DND-41 (cell line): ENCODE results near the gene EBNA1BP2.

Experiments
- ATAC-seq: fragments of 200-7000 bp; cut with Tn5 transposase; 3 replicates; pipeline ENCODE4 v1.9.1; 2021; ENCODE audit warnings: low read depth; ENCODE audit not compliant: insufficient read depth
- DNase-seq: peaks from one replicate; pipeline ENCODE4 v3.0.0-alpha.2; 2020
- H2AFZ ChIP-seq: 2 replicates; pipeline ENCODE4 v1.6.0; 2012; ENCODE audit warnings: low read depth, low read length
- H3K27ac ChIP-seq: 2 replicates; pipeline ENCODE4 v1.5.1; 2012; ENCODE audit warnings: low read length, inconsistent platforms
- H3K27me3 ChIP-seq: fragments of 200-600 bp; sonication (generic); 2 replicates; pipeline ENCODE4 v1.6.0; 2012; ENCODE audit warnings: low read length, mild to moderate bottlenecking, inconsistent platforms; ENCODE audit not compliant: insufficient read depth, poor library complexity
- H3K36me3 ChIP-seq: 2 replicates; pipeline ENCODE4 v1.5.1; 2012; ENCODE audit warnings: low read length, inconsistent platforms; ENCODE audit not compliant: insufficient read depth
- H3K4me1 ChIP-seq: 2 replicates; pipeline ENCODE4 v1.5.1; 2012; ENCODE audit warnings: mild to moderate bottlenecking, low read length; ENCODE audit not compliant: insufficient read depth
- H3K4me2 ChIP-seq: 2 replicates; pipeline ENCODE4 v1.6.0; 2012; ENCODE audit warnings: mild to moderate bottlenecking, moderate library complexity, low read length, inconsistent platforms; ENCODE audit not compliant: insufficient read depth
- H3K4me3 ChIP-seq, 2 experiments: fragments of 200-600 bp in 1 of 2; shearing (Covaris generic) in 1 of 2; 2 replicates each; pipeline ENCODE4 v1.5.1; 2012 to 2016; ENCODE audit warnings: inconsistent platforms in 2 of 2, low read length in 2 of 2, mild to moderate bottlenecking in 2 of 2, low read depth in 1 of 2, moderate library complexity in 1 of 2
- H3K79me2 ChIP-seq: 2 replicates; pipeline ENCODE4 v1.6.0; 2012; ENCODE audit warnings: low read length, inconsistent platforms; ENCODE audit not compliant: insufficient read depth
- H3K9ac ChIP-seq: 2 replicates; pipeline ENCODE4 v1.6.0; 2012; ENCODE audit warnings: low read depth, mild to moderate bottlenecking, inconsistent platforms, low read length, moderate library complexity
- H3K9me3 ChIP-seq: 2 replicates; pipeline ENCODE4 v1.5.1; 2012; ENCODE audit warnings: low read length, moderate library complexity, mild to moderate bottlenecking, inconsistent platforms; ENCODE audit not compliant: insufficient read depth, severe bottlenecking
- H4K20me1 ChIP-seq: 2 replicates; pipeline ENCODE4 v1.6.0; 2012; ENCODE audit warnings: low read length; ENCODE audit not compliant: insufficient read depth
- EZH2 ChIP-seq: IDR thresholded peaks from 3 replicates; pipeline ENCODE4 v1.6.1; 2012; ENCODE audit warnings: borderline replicate concordance, low read depth, mild to moderate bottlenecking, moderate library complexity, low read length, inconsistent platforms; ENCODE audit not compliant: severe bottlenecking
- TF ChIP-seq, protein P1 (sequence below): IDR thresholded peaks from 2 replicates; pipeline ENCODE4 v1.5.1; 2012; ENCODE audit warnings: borderline replicate concordance, low read length, moderate library complexity, mild to moderate bottlenecking; ENCODE audit not compliant: poor library complexity, severe bottlenecking; ENCODE audit errors: extremely low read depth

EBNA1BP2 gene

DNA sequence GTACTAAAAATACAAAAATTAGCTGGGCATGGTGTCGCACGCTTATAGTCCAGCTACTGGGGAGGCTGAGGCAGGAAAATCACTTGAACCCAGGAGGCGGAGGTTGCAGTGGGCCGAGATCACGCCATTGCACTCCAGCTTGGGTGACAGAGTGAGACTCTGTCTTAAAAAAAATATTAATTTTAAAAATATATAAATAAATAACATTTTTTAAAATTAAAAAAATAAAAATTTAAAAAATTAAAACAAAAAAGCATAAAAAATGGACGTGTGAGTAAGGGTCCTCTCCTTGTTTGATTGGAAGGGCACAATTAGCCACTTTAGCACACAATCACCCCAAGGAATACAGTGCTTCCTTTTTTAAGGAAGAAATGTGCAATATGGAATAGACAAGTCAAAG, 18.6 kb downstream of the EBNA1BP2 start:
- H3K27me3 ChIP-seq: peaks cover 12% of the 10 kb centered on the region
- no peaks in the 10 kb centered on the region for H4K20me1 ChIP-seq
- no peaks in the 10 kb centered on the region for H3K4me1 ChIP-seq
- TF ChIP-seq EZH2: no peak
- TF ChIP-seq, protein P1, sequence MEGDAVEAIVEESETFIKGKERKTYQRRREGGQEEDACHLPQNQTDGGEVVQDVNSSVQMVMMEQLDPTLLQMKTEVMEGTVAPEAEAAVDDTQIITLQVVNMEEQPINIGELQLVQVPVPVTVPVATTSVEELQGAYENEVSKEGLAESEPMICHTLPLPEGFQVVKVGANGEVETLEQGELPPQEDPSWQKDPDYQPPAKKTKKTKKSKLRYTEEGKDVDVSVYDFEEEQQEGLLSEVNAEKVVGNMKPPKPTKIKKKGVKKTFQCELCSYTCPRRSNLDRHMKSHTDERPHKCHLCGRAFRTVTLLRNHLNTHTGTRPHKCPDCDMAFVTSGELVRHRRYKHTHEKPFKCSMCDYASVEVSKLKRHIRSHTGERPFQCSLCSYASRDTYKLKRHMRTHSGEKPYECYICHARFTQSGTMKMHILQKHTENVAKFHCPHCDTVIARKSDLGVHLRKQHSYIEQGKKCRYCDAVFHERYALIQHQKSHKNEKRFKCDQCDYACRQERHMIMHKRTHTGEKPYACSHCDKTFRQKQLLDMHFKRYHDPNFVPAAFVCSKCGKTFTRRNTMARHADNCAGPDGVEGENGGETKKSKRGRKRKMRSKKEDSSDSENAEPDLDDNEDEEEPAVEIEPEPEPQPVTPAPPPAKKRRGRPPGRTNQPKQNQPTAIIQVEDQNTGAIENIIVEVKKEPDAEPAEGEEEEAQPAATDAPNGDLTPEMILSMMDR: no peak
- DNase-seq (no peak), ATAC-seq (no peak)
- H3K36me3 ChIP-seq: no peaks in the 10 kb centered on the region
- H3K9ac ChIP-seq: no peak overlapping the region
- H3K9me3 ChIP-seq: no peaks in the 10 kb centered on the region
- H3K27ac ChIP-seq: no peak overlapping the region
- H3K79me2 ChIP-seq: no peaks in the 10 kb centered on the region
- no peak overlapping the region for H3K4me2 ChIP-seq
- no peak overlapping the region for H2AFZ ChIP-seq
- H3K4me3 ChIP-seq: no peak overlapping the region

DNA sequence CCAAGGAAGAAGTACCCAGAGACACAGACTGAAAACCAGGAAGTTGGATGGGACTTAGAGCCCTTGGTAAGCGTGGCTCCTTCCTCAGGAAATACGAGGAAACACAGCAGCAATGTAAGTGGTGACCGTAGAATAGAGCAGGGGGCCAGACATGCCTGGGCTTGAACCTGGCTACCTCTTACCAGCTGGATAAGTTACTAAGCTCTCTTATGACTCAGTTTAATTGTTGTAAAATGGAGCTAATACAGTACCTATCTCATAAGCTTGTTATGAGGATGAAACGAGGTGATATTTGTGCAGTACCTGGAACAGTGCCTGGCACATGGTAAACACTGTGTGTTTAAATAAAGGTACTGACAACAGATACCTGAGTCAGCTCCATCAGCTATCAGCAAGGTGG, 19.2 kb downstream of the EBNA1BP2 start:
- no peaks in the 10 kb centered on the region for H3K4me1 ChIP-seq
- no peaks in the 10 kb centered on the region for H3K79me2 ChIP-seq
- H2AFZ ChIP-seq: no peak overlapping the region
- DNase-seq (no peak), ATAC-seq (no peak)
- no peak overlapping the region for H3K27ac ChIP-seq
- H3K36me3 ChIP-seq: no peaks in the 10 kb centered on the region
- no peak overlapping the region for H3K9ac ChIP-seq
- H3K9me3 ChIP-seq: no peaks in the 10 kb centered on the region
- H3K27me3 ChIP-seq: peaks cover 12% of the 10 kb centered on the region
- H3K4me2 ChIP-seq: no peak overlapping the region
- no peak overlapping the region for H3K4me3 ChIP-seq
- no peak for TF ChIP-seq EZH2
- TF ChIP-seq, protein P1: no peak
- no peaks in the 10 kb centered on the region for H4K20me1 ChIP-seq

DNA sequence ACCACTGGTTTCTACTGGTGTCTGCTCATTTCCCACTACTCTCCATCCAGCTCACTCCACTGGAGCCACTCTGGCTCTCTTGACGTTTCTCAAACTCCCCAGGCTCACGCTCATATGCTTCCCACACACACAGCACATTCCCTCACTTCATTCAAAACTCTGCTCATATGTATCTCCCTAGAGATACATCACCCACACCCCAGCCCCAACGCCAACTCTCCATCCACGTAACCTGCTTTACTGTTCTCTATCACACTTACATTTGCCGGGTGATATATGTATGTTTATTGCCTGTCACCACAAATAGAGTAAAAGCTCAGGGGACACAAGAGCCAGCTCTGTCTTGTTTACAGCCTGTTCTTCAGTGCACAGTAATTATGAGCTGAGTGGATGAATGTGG, 22.2 kb downstream of the EBNA1BP2 start:
- ATAC-seq: no peak
- H3K4me2 ChIP-seq: no peak overlapping the region
- H2AFZ ChIP-seq: no peak overlapping the region
- no peaks in the 10 kb centered on the region for H3K9me3 ChIP-seq
- no peak overlapping the region for H3K4me3 ChIP-seq
- no peaks in the 10 kb centered on the region for H4K20me1 ChIP-seq
- no peak for DNase-seq
- H3K79me2 ChIP-seq: no peaks in the 10 kb centered on the region
- TF ChIP-seq, protein P1: no peak
- no peak for TF ChIP-seq EZH2
- no peak overlapping the region for H3K9ac ChIP-seq
- no peaks in the 10 kb centered on the region for H3K4me1 ChIP-seq
- H3K36me3 ChIP-seq: no peaks in the 10 kb centered on the region
- H3K27me3 ChIP-seq: peaks cover 12% of the 10 kb centered on the region
- no peak overlapping the region for H3K27ac ChIP-seq
